NCI-H82 treated with DMSO at 0.1 percent for 48 hours (cell line): ENCODE data around the gene TLX3.
"Not testable (repeated sequence)": the region's sequence is repeated elsewhere in the genome, so short reads cannot be mapped to it uniquely, and the experiment has no call there.

Experiments used
- DNase-seq: peaks from one replicate; lab custom pipeline; 2025; ENCODE audit not compliant: unreplicated experiment; lab: John Stamatoyannopoulos, UW

TLX3 gene

GRCh38 chr5:171308453-171309275 is at the start of gene TLX3:
TSS of gene TLX3 (plus strand) at chr5:171309248. CDS start at chr5:171309366, 118 bp downstream.
- peak; percentile 3 for DNase-seq

GRCh38 chr5:171261361-171261760 is 47.7 kb upstream of the TLX3 start:
- DNase-seq, result no peak

- no peak for DNase-seq
These were observed 47.1 kb upstream of the TLX3 start for GRCh38 chr5:171261904-171262303.

GRCh38 chr5:171263181-171263580 is 45.9 kb upstream of the TLX3 start:
- DNase-seq, result no peak

GRCh38 chr5:171264843-171265242 is 44.2 kb upstream of the TLX3 start:
- DNase-seq, result no peak

- DNase-seq, result no peak
These were observed 40.1 kb upstream of the TLX3 start for GRCh38 chr5:171268700-171269620.

- DNase-seq, result no peak
These were observed 39.3 kb upstream of the TLX3 start for GRCh38 chr5:171269717-171270116.

- no peak for DNase-seq
These were observed 38.9 kb upstream of the TLX3 start for GRCh38 chr5:171270136-171270535.

GRCh38 chr5:171271798-171272197 is 37.2 kb upstream of the TLX3 start:
- no peak for DNase-seq

- DNase-seq, result no peak
These were observed 35.8 kb upstream of the TLX3 start for GRCh38 chr5:171272996-171273970.

GRCh38 chr5:171275841-171276544 is 33.1 kb upstream of the TLX3 start:
- no peak for DNase-seq

GRCh38 chr5:171283753-171284152 is 25.3 kb upstream of the TLX3 start:
- no peak for DNase-seq

- DNase-seq, result no peak
These were observed 23.6 kb upstream of the TLX3 start for GRCh38 chr5:171285465-171285864.

- DNase-seq, result no peak
These were observed 21.0 kb upstream of the TLX3 start for GRCh38 chr5:171288066-171288465.

- no peak for DNase-seq
These were observed 17.7 kb upstream of the TLX3 start for GRCh38 chr5:171291371-171291770.

- no peak for DNase-seq
These were observed 13.7 kb upstream of the TLX3 start for GRCh38 chr5:171295299-171295698.

- DNase-seq, result no peak
These were observed 13.2 kb upstream of the TLX3 start for GRCh38 chr5:171295801-171296200.

GRCh38 chr5:171297941-171298340 is 11.1 kb upstream of the TLX3 start:
- not testable (repeated sequence) for DNase-seq

- DNase-seq, result no peak
These were observed 9.8 kb upstream of the TLX3 start for GRCh38 chr5:171299228-171299627.

GRCh38 chr5:171299851-171300250 is 9.2 kb upstream of the TLX3 start:
- DNase-seq, result no peak
